B cell (primary cell): Measurements from ENCODE around the gene C3orf49. TPM values are rescaled to one million over a fixed set of nuclear protein-coding genes. Genes with fewer than 3 reads are reported as not detected.

ENCODE experiments used
- ATAC-seq: fragments of 200-7000 bp; cut with Tn5 transposase; one replicate; pipeline ENCODE4 v1.10.0; 2021; ENCODE audit warnings: low read depth, mild to moderate bottlenecking, moderate number of reproducible peaks, moderate library complexity
- CTCF ChIA-PET: fragments of 350-600 bp; sonication (Branson Sonifier 250); formaldehyde crosslinking; loops from one replicate; lab custom pipeline; 2021; ENCODE audit warnings: antibody characterized with exemption, inconsistent platforms; lab: Charles Lee
- POLR2A ChIA-PET: fragments of 350-600 bp; sonication (Branson Sonifier 250); formaldehyde crosslinking; loops from one replicate; lab custom pipeline; 2021; ENCODE audit warnings: antibody characterized with exemption; lab: Charles Lee
- DNase-seq: peaks from one replicate; pipeline ENCODE4 v3.0.0; 2013
- H2AFZ ChIP-seq: 2 replicates; pipeline ENCODE4 v1.6.1; 2012; ENCODE audit warnings: mild to moderate bottlenecking, low read depth, low read length; ENCODE audit not compliant: insufficient read depth, poor library complexity, severe bottlenecking
- H3K27ac ChIP-seq, 2 donors: 1 replicate in 1 of 2; 2 replicates in 1 of 2; pipeline ENCODE4 v1.5.1; 2012 to 2013; ENCODE audit warnings: low read length in 2 of 2, mild to moderate bottlenecking in 2 of 2, moderate library complexity in 1 of 2
- H3K27me3 ChIP-seq, 4 experiments: fragments of 200-600 bp in 1 of 4; sonication (generic) in 1 of 4; replicated peaks in 1 of 4; 1 replicate in 2 of 4; 2 replicates in 2 of 4; pipeline versions ENCODE4 v1.6.1 to v1.7.0; 2013 to 2016; ENCODE audit warnings: low read length in 3 of 4, mild to moderate bottlenecking in 2 of 4, mixed read lengths in 1 of 4, moderate library complexity in 1 of 4; ENCODE audit not compliant: insufficient read depth in 4 of 4, control insufficient read depth in 3 of 4; ENCODE audit errors: control extremely low read depth in 1 of 4
- H3K36me3 ChIP-seq, 2 experiments: replicated peaks in 1 of 2; 1 replicate in 1 of 2; 2 replicates in 1 of 2; pipeline versions ENCODE4 v1.6.1 to v1.7.1; 2013; ENCODE audit warnings: low read length in 1 of 2; ENCODE audit not compliant: insufficient read depth in 2 of 2, control insufficient read depth in 1 of 2; ENCODE audit errors: control extremely low read depth in 1 of 2, extremely low read depth in 1 of 2
- H3K4me1 ChIP-seq, 2 donors: fragments of 200-600 bp in 1 of 2; sonication (generic) in 1 of 2; 1 replicate in 1 of 2; 2 replicates in 1 of 2; pipeline versions ENCODE4 v1.5.1 to v1.6.1; 2013 to 2017; ENCODE audit warnings: low read length in 2 of 2; ENCODE audit not compliant: control insufficient read depth in 2 of 2, insufficient read depth in 2 of 2
- H3K4me2 ChIP-seq: replicated peaks from 2 replicates; pipeline ENCODE3; 2012; ENCODE audit warnings: mild to moderate bottlenecking, low read depth, low read length; ENCODE audit not compliant: poor library complexity, severe bottlenecking
- H3K4me3 ChIP-seq, 5 experiments: fragments of 200-600 bp in 1 of 5; sonication (generic) in 1 of 5; 1 replicate in 3 of 5; 2 replicates in 2 of 5; pipeline versions ENCODE4 v1.5.1 to v1.7.0; 2011 to 2016; ENCODE audit warnings: low read length in 4 of 5, mild to moderate bottlenecking in 4 of 5, low read depth in 2 of 5, control low read depth in 1 of 5, moderate library complexity in 1 of 5; ENCODE audit not compliant: insufficient read depth in 1 of 5; ENCODE audit errors: control extremely low read depth in 1 of 5, extremely low read depth in 1 of 5
- H3K79me2 ChIP-seq: fragments of 200-600 bp; sonication (generic); one replicate; pipeline ENCODE4 v1.6.0; 2016; ENCODE audit warnings: low read length; ENCODE audit not compliant: control insufficient read depth, insufficient read depth
- H3K9ac ChIP-seq: fragments of 200-600 bp; sonication (generic); 2 replicates; pipeline ENCODE4 v1.6.1; 2017; ENCODE audit warnings: mild to moderate bottlenecking, low read length, moderate library complexity
- H3K9me3 ChIP-seq, 3 donors: one replicate each; pipeline versions ENCODE4 v1.6.1 to v1.7.1; 2013; ENCODE audit warnings: low read length in 2 of 3; ENCODE audit not compliant: control insufficient read depth in 2 of 3, insufficient read depth in 1 of 3; ENCODE audit errors: control extremely low read depth in 1 of 3
- H4K20me1 ChIP-seq: 2 replicates; pipeline ENCODE4 v1.6.0; 2012; ENCODE audit warnings: mild to moderate bottlenecking, low read length; ENCODE audit not compliant: insufficient read depth, control insufficient read depth, poor library complexity, severe bottlenecking
- H3K27ac Mint-ChIP-seq: one replicate; pipeline ENCODE4 v1.8.0; 2021; ENCODE audit warnings: mixed read lengths
- H3K27me3 Mint-ChIP-seq: one replicate; pipeline ENCODE4 v1.8.0; 2021; ENCODE audit warnings: mixed read lengths
- H3K4me1 Mint-ChIP-seq: one replicate; pipeline ENCODE4 v1.8.0; 2021; ENCODE audit warnings: mixed read lengths
- H3K4me3 Mint-ChIP-seq: one replicate; pipeline ENCODE4 v1.8.0; 2021; ENCODE audit warnings: mixed read lengths
- H3K9me3 Mint-ChIP-seq: one replicate; pipeline ENCODE4 v1.8.0; 2022; ENCODE audit warnings: mixed read lengths; ENCODE audit not compliant: insufficient read depth
- CTCF ChIP-seq: fragments of 200-600 bp; IDR thresholded peaks from one replicate; pipeline ENCODE4 v1.8.0; 2022; ENCODE audit warnings: antibody characterized with exemption, mild to moderate bottlenecking
- EZH2 ChIP-seq: IDR thresholded peaks from 2 replicates; pipeline ENCODE4 v1.6.1; 2012; ENCODE audit warnings: borderline replicate concordance, low read depth, mild to moderate bottlenecking, moderate library complexity, low read length; ENCODE audit not compliant: insufficient read depth, poor library complexity, severe bottlenecking
- WGBS: methylation state at CpG from one replicate; pipeline ENCODE4 v1.1.5; 2013; ENCODE audit warnings: missing lambda C conversion rate; ENCODE audit not compliant: insufficient coverage; 5-methylcytosine and 5-hydroxymethylcytosine counted together
- intact Hi-C: fragments of 100-400 bp; cut with micrococcal nuclease; formaldehyde crosslinking; loops from one replicate; pipeline ENCODE4 v1.10.0; 2022
- polyA plus RNA-seq: library from polyadenylated mRNA; depleted of rRNA; stranded (reverse); fragments of >200 nt; gene quantifications from 2 replicates; pipeline ENCODE4 v1.2.3, GENCODE V29; 2012
- total RNA-seq, 2 donors: library from RNA; stranded (reverse); fragments of 120-200 nt in 1 of 2; gene quantifications; 1 replicate in 1 of 2; 2 replicates in 1 of 2; pipeline versions ENCODE4 v1.2.3 to v1.2.4, GENCODE V29; 2013 to 2022

Gene C3orf49
- total and polyA plus RNA-seq, 2 donors (not counting 1 experiment from before 2014, with no cell fraction given) = not detected

DNA sequence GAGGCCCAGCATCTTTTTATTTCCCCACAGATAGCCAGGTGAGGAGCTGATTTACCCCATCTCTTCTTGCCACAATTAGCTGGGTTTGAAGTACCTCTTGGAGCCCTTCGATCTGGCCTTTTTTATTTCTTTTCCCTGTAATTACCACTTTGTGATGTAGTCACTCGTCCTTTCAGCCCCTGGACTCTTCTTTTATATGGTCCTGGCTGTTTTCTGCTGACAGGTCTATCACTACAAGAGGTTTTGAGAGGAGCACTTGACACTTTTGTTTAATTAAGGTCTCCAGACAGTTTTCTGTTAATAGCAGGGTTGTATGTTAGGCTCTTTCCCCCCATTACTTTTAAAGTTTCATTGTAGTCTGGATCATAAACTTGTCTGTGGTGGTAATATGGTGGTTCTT is 56.4 kb downstream of the C3orf49 start:
- peaks cover 63% of the 10 kb centered on the region for H3K4me1 Mint-ChIP-seq
- Histone ChIP-seq H4K20me1 (peaks cover 81% of the 10 kb centered on the region), H3K27ac (no peak overlapping the region), H3K4me2 (no peak overlapping the region), H3K4me3 (no peak overlapping the region), H3K79me2 (peaks cover 100% of the 10 kb centered on the region), H2AFZ (no peak overlapping the region), H3K9me3 (no peaks in the 10 kb centered on the region), H3K27me3 (no peaks in the 10 kb centered on the region), H3K4me1 (peaks cover 18 to 19% of the 10 kb centered on the region in 2 donors), H3K9ac (no peak overlapping the region), H3K36me3 (no peaks in the 10 kb centered on the region)
- no peak overlapping the region for H3K27ac Mint-ChIP-seq
- ChIA-PET POLR2A (no interaction called here), CTCF (interaction anchor here (2.2 kb wide), 1 partner anchor 58 kb away, joined by 11 read pairs; no protein-coding TSS in a partner anchor)
- H3K4me3 Mint-ChIP-seq = no peak overlapping the region
- DNase-seq (no peak), ATAC-seq (no peak)
- H3K27me3 Mint-ChIP-seq = no peaks in the 10 kb centered on the region
- no peaks in the 10 kb centered on the region for H3K9me3 Mint-ChIP-seq
- TF ChIP-seq CTCF (no peak), EZH2 (no peak)
- intact Hi-C loops = no loop called here
- no CpG with 5 or more reads among the region's 2 CpGs for WGBS

DNA sequence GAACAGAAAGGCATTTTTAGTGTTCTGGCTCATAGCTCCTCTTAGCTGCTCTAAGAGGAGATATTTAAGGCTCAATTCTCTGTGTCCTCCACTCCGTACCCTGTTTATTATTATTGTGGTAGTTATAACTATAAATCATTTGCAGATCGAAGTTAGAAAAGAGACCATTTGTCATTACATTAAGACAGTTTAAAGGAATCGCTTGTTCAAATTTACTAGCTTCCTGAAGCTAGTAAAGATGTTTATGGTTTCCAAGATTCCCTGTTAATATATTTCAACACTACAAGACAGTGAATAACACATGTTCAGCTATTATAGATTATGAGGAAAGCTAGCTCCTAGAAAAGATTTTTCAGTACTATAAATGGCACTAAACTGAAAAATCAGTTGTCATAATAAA is 57.2 kb downstream of the C3orf49 start:
- POLR2A ChIA-PET = no interaction called here
- Histone ChIP-seq H3K4me1 (peaks cover 14 to 18% of the 10 kb centered on the region in 2 donors), H3K9me3 (no peaks in the 10 kb centered on the region), H3K36me3 (no peaks in the 10 kb centered on the region), H3K9ac (no peak overlapping the region), H3K4me3 (no peak overlapping the region), H3K27me3 (no peaks in the 10 kb centered on the region), H4K20me1 (peaks cover 82% of the 10 kb centered on the region), H2AFZ (no peak overlapping the region), H3K79me2 (peaks cover 100% of the 10 kb centered on the region), H3K4me2 (no peak overlapping the region), H3K27ac (no peak overlapping the region)
- Mint-ChIP-seq H3K9me3 (no peaks in the 10 kb centered on the region), H3K4me1 (peaks cover 65% of the 10 kb centered on the region), H3K27me3 (no peaks in the 10 kb centered on the region), H3K27ac (no peak overlapping the region), H3K4me3 (no peak overlapping the region)
- TF ChIP-seq EZH2 (no peak), CTCF (no peak)
- CTCF ChIA-PET = interaction anchor here (0.9 to 2.2 kb wide), 3 partner anchors 11 to 58 kb away, joined by 3 to 11 read pairs (median 5); no protein-coding TSS in a partner anchor
- WGBS = no CpG with 5 or more reads among the region's 3 CpGs
- ATAC-seq (no peak), DNase-seq (no peak)
- intact Hi-C loops = no loop called here
